GM04503 (cell line): ENCODE results near the gene RPL10A.
"Not testable (repeated sequence)": the region's sequence is repeated elsewhere in the genome, so short reads cannot be mapped to it uniquely, and the experiment has no call there.

Experiments used
- DNase-seq: peaks from one replicate; pipeline ENCODE4 v3.0.0-alpha.2; 2012; ENCODE audit warnings: low read depth

The RPL10A gene

DNA sequence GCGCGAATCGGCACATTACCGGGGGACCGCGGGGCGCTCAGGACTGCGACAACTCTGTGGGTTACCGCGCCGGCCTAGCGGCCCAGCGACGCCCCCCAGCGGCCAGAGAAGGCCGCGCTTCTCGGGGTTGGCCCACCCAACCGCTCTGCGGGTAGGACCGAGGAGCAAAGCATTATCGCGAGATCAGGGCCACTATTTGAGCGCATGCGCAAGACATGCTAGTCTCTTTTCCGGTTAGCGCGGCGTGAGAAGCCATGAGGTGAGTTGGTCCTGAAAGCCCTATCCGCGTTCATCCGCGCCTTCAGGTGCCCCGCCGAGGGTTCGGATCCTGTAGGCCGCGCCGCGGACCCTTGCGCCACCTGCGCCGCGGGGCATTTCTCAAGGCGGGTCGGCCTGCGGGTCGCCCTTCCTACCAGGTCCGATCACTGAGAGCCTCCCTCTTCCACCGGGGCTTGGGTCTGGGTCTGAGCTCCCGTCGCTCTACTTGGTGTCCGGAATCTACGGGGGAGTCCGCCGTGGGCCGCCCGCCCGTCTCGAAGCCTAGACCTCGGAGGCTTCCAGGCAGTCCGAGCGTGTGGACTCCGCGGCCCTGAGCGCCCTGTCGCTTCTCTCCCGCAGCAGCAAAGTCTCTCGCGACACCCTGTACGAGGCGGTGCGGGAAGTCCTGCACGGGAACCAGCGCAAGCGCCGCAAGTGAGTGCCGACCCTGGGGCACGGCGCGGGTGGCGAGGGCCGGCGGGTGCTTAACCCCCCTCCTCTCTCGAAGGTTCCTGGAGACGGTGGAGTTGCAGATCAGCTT lies at the start of gene RPL10A:
TSS of gene RPL10A (plus strand) at position 221 of the 799 bp plus-strand sequence. CDS start at position 255, 34 bp downstream.
- peak; percentile 77 for DNase-seq

DNA sequence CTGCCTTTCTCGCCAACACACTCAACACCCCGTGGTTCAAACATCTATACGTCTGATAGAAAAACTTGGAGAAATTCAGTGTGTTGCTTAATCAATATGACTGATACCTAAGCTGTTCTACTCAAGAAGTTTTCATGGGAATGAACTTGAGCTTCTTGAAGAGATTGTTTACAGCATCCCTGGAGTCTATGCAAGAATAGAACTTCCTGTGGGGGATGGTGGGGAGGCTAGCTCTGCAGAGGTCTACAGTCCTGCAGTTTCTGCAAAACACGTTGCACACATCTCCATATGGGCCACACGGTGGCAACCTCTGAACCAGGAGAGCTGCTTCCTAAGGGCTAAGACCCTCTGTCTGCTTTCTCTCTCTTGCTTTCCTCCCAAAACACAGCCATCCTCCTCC lies 48.8 kb upstream of the RPL10A start:
- peak; percentile 14 for DNase-seq

DNA sequence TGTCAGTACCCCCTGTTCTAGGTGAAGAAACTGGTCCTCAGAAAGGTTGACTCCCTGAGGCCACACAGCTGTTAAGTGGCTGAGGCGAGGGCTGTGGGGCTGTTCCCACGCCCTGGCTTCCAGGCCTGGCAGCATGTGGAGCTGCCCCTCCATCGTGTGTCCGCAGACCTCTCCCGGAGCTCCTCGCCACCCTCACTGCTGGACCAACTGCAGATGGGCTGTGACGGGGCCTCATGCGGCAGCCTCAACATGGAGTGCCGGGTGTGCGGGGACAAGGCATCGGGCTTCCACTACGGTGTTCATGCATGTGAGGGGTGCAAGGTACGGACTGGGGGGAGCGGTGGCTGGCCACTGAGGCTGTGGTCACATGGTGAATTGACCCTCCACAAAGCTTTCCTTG lies 48.2 kb upstream of the RPL10A start:
- no peak for DNase-seq

DNA sequence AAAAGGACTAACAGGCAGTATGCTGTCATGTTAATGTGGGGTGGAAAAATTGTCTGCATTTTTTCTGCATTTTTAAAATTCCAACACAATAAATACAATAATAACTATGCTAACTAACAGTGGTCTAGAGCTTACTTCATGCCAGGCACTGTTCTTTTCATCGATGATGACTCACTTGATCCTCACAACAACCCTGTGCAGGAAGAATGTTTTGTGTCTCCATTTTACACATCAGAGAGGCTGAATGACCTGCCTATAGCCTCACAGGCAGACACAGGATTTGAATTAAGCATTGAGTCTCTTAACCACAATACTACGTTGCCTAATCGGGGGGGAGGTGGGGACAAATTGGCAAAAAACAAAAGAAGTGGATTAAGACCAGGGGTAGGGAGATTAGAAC lies 42.9 kb upstream of the RPL10A start:
- peak; percentile 87 for DNase-seq

DNA sequence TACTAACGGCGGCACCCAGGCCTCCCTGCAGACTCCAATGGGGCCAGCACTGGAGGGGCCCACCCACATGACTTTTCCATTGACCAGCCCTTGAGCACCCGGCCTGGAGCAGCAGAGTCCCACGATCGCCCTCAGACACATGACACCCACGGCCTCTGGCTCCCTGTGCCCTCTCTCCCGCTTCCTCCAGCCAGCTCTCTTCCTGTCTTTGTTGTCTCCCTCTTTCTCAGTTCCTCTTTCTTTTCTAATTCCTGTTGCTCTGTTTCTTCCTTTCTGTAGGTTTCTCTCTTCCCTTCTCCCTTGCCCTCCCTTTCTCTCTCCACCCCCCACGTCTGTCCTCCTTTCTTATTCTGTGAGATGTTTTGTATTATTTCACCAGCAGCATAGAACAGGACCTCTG lies 42.1 kb upstream of the RPL10A start:
- DNase-seq, result no peak

DNA sequence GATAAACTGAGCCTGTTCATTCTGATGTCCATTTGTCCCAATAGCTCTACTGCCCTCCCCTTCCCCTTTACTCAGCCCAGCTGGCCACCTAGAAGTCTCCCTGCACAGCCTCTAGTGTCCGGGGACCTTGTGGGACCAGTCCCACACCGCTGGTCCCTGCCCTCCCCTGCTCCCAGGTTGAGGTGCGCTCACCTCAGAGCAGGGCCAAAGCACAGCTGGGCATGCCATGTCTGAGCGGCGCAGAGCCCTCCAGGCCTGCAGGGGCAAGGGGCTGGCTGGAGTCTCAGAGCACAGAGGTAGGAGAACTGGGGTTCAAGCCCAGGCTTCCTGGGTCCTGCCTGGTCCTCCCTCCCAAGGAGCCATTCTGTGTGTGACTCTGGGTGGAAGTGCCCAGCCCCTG lies 40.8 kb upstream of the RPL10A start:
- no peak for DNase-seq

DNA sequence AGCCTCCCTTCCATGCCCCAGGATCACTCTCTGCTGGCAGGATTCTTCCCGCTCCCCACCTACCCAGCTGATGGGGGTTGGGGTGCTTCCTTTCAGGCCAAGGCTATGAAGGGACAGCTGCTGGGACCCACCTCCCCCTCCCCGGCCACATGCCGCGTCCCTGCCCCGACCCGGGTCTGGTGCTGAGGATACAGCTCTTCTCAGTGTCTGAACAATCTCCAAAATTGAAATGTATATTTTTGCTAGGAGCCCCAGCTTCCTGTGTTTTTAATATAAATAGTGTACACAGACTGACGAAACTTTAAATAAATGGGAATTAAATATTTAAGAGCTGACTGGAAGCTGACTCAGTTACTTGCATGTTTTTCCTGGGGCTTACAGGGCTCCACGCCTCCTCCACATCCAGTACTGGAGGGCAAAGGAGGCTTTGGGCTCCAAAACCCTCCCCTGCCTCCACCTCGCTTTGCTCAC lies 40.3 kb upstream of the RPL10A start:
- no peak for DNase-seq

DNA sequence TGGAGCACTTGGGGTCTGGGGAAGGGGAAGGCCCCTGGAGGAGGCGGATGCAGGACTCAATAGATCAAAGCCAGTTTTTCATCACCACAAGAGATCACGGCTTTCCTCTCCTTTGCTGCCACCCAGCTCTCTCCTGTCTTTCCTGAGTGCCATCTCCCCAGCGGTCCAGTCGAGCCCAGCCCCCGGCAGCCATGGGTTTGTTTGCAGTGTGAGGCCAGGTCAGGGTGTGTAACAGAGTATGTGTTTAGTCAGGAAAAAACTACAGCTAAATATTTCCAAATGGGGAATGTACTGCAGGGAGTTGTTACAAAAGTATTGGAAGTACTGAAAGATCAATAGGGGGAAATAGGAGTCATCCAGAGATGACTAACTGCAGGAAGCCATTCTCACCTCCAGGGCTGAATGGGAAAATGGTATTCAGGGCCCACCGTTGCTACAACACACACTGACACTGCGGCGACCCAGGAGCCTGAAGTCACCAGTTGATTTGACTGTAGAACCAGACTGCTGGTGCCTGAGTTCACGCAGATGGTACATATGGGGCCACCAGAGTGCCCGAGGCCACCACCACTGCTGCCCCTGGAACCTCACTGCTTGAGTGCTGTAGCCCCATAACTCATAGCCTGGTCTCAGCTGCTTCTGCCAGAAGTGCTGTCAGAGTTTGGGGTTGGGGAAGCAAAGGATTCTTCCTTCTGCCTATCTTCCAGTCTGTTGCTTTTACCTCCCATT lies 39.6 kb upstream of the RPL10A start:
- DNase-seq, result no peak

DNA sequence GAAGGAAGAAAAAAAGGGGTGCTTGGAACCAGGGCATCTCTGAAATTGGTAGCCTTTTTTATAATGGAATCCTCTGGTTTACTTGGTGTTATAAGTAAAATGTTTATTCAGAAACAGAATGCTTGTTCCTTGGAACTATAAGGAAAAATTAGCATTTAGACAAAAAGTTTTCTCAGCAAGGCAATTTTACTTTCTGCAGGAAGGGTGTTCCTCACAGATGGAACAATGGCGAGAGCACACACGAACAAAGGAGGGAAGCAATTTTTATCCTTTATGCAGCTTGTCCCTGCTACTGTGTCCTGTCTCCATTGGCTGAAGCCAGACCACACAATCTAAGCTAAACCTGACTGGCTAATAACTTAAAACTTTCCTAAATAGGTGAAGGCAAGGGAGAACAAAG lies 38.7 kb upstream of the RPL10A start:
- DNase-seq, result no peak

DNA sequence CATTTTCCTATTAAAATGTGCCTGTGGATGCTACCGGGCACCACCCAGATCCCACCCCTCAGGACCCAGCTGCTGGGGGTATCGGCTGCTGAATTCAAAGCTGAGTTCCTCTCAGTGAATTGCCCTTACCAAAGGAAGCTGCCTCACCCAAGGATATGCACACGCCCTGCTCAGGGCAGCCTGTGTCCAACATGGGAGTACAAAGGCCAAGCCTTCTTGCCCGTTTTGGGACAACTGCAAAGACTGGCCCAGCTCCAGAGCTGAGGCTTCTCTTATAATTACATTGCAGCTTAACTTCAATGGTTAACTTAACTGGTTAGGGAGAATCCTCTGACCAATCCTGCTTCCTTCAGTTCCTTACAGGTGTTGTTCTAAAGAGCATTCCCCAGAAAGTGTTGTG lies 35.9 kb upstream of the RPL10A start:
- DNase-seq, result no peak

DNA sequence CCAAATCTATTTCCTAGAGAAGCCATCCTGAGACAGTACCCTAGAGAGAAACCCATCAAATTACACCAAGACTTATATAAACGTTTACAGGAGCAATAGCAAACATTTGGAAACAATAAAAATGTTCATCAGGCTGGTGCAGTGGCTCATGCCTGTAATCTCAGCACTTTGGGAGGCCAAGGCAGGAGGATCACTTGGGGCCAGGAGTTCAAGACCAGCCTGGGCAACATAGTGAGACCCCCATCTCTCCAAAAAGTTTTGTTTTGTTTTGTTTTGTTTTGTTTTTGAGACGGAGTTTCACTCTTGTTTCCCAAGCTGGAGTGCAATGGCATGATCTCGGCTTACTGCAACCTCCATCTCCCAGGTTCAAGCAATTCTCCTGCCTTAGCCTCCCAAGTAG lies 35.5 kb upstream of the RPL10A start:
- not testable (repeated sequence) for DNase-seq

DNA sequence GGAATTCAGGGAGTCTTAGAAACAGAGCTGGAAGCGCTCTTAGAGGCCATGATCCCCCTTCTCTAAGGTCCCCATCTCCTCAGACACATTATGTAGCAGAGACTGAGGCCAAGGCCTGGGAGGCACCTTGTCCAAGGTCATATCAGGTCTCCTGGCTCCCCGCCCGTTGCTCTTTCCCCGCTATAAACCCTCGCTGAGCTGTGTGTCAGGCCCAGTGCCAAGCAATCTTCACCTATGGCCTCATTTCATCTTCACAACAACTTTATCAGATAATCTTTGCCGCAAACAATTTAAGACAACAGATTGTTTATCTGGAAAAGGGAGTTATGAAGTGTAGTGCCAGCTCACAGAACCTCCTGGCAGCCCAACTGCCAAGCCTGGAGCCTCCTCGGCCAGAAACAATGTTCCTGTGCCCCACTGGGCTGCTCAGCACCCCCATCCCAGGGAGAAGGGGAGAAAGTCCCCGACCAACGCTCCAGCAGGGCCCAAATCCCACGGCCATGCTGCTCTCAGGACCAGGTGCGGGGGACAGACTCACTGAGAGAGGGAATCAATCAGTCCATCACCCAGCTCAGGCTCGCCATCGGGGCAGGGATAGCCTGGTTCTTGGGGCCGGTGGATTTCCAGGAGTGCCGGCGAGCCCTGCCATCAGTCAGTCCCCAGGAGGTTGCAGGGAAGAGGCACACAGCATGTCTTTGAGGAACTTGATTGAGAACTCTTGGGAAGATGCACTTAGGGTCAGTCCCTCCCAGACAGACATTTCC lies 32.9 kb upstream of the RPL10A start:
- no peak for DNase-seq

DNA sequence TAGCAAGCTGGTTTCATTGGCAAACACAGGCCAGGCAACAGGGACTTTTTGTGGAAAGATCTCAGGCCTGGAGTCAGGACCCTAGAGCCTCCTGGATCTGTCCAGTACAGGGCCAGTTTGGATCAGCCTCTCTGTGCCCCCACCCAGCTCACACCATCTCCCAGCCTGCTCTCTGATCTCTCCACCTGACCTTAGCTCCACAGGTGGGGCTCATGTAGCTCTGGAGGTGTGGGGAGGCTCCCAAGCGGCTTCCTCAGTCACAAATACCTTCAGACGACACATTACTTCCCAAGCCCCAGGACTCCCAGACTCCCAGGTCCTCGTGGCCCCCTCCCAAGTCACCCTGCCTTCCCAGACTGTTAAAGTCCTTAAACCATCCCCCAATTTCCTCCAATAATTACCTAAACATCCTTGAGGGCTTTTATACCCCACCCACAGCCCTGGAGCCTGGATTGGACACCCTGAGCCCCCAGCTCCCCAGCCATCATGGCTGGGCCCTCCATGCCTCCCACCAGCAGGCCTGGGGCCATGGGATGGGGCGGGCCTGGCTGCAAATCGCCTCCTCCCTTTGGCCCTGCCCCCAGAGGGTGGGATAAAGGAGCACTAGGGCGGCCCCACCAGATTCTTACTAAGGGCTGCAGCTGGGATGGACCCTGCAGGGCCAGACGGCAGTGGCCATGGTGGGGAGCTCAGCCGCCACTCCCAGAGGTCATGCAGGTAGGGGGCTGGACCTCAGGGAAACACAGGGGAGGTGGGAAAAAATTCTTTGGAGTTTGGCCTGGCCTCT lies 31.9 kb upstream of the RPL10A start:
- no peak for DNase-seq

DNA sequence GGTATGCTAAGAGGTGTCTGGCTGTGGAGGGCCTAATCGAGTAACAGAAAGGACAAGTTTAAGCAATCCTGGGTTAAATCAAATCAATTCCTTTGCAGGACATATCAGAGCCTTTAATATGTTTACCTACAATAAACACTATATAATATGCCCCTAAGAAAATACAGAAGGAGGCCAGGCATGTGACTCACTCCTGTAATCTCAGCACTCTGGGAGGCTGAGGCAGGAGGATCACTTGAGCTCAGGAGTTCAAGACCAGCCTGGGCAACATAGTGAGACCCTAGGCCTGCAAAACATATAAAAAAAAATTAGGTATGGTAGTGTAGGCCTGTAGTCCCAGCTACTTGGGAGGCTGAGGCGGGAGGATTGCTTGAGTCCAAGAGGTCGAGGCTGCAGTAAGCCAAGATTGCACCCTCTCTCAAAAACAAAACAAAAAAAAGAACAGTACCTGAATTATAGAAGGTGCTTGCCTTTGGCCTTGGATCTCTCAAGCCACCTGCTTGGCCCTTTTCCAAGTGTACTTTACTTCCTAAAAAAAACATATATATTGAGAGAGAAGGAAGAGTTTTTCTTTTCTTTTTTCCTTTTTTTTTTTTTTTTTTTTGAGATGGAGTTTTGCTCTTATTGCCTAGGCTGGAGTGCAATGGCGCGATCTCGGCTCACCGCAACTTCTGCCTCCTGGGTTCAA lies 29.7 kb upstream of the RPL10A start:
- not testable (repeated sequence) for DNase-seq

DNA sequence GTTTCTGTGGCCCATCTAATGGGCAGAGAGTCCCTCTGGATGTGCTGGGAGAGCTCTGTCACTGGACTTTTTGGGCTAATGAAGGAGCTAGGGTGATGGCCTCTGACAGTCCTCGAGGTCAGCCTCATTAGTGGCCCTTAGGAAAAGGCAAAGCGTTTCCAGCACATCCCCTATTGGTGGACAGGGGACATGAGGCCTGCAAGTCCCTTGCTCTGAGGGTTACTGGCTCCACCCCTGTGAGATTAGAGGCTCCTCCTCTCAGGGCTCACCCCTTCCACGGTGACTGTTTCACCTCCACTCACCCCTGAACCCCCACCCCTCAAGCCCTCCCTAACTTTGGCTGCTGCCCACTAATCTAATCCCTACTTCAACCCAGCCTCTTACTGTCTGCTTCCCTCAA lies 28.9 kb upstream of the RPL10A start:
- no peak for DNase-seq

DNA sequence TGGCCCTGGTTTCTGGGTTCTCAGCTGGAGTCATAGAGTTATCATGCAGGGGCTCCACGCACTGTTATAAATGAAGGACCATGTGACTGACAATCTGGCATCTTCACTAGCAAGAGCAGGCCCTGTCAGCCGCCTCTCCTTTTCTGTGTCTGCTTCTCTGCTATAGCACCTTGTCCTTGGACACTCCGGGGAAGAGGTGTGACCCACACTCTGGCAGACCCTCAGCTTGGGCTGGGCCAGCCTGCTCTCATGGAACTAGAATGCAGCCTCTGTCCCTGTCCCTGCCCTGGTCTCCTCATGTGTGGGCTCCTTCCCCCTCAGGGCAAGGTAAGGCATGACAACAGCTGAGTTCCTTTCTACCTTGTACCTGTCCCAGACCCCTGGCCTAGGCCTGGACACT lies 27.0 kb upstream of the RPL10A start:
- no peak for DNase-seq

DNA sequence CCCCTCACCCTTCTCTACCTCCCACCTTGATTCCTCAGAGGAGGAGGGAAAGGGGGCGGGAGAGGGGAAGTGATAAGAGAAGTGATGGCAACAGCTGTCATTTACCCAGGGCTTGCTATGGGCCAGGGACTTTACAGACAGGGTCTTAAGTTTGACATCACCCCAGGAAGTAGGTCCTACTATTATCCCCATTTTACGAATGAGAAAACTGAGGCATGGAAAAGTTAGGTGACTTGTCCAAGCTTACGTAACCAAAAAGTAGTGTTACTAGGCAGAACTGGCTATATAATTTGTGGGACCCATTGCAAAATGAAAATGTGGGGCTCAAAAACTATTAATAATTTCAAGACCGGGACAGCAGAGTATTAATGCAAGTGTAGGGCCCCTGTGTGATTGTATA lies 26.6 kb upstream of the RPL10A start:
- no peak for DNase-seq

DNA sequence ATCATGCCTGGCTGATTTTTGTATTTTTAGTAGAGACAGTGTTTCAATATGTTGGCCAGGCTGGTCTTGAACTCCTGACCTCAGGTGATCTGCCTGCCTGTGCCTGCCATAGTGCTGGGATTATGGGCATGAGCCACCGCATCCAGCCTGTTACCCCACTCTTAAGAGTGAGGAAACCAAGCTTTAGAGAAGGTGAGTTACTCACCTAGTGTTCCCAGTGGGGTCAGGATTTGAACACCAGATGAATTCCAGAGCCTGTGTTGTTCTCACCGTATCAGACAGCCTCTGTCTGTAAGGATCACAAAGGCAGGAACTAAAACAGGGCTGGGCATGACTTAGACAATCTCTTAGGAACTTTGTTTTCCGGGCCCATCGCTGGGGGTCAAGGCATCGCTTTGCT lies 25.5 kb upstream of the RPL10A start:
- no peak for DNase-seq

DNA sequence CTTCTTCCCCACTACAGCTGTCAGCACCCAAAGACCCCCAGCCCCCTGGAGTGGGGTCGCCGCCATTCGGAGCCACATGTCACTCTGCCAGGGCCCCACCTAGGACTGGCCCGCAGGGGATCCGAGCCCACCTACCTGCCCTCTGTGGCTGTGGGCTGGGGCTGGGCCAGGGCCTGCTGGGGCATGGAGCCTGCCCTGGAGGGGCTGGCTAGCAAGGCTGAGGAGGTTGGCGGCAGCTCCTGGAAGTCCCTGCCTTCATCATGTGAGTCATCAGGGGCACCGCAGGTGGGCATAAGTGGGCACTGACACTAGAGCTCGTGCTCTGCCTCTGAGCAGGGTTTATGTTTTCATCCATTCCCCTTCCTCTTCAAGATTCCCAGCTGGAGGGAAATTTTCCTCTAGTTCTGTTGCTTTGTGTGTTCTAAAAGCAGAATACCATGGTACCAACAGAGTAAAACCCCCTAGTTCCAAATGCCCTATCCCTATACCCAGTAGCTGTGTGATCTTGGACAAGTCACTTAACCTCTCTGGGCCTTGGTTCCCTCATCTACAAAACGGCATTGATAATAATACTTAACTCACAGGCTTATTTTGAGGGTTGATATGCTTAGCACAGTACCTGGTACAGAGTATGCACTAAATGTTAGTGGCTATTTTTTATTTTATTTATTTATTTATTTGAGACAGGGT lies 24.7 kb upstream of the RPL10A start:
- no peak for DNase-seq

DNA sequence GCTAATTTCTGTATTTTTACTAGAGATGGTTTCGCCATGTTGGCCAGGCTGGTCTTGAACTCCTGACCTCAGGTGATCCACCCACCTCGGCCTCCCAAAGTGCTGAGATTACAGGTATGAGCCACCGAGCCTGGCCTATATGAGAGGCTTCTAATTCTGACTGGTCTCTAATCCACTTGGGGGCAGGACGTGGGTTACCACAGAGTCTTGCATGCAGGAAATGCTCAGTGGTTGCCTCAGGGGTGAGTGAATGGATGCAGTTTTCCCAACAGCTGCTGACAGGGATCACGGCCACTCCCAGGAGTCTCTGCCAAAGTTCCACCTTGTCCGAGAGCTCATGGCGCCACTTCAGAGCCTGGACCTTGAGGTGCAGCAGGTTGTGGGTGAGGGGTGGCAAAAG lies 22.5 kb upstream of the RPL10A start:
- DNase-seq, result no peak

DNA sequence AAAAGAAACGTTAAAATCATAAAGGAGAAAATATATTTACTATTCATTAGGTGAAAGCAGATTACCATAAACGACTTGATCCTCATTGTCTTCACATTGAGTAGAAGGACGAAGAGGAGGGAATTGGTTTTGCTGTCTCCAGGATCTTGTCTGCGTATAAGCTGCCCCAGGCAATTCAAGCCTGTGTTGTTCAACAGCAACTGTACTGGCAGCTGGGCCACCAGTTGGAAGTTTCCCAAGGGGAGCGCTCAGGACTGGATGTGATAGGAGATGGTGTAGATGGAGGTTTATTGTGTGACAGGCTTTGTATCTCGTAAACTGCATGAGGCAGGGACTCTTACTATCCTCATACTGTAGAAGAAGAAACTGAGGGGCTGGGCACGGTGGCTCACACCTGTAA lies 20.0 kb upstream of the RPL10A start:
- DNase-seq, result no peak
